Kasumi-1 (cell line): ENCODE results near the gene AIF1.
A peak's percentile ranks its signal among the peaks of the same experiment; 100 is the strongest.
"Not testable (repeated sequence)": the region's sequence is repeated elsewhere in the genome, so short reads cannot be mapped to it uniquely, and the experiment has no call there.

ENCODE experiments used
- DNase-seq, 2 experiments: peaks; one replicate each; lab custom pipeline; 2025; lab: John Stamatoyannopoulos, UW

Gene AIF1

DNA sequence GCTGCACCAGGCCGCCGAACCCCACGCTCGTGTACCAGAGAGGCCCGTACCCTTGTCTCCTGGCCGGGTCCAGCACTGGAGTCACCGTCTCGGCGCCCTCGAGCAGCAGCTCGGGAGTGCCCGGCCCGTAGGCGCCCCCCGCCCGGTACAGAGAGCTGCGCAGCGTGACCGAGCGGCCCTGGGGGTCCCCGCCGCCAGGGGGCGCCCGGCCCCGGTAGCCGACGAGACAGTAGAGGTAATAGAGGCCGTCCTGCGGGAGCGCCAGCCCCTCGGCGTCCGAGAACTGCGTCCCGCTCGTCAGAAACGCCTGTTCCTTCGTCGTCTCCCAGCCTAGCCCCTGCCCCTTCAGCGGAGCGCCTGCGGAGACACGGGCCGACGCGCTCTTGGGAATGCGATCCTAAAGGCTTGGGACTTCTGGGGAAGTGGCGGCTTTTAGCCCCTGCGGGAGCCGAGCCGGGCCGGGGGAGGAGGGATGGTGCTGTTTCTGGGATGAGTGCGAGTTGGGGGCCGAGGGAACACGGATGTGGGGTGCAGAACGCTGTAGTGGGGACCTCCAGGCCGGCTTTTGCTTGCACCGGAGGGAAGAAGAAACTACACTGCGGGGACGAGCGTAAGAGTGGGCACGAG is 34.1 kb upstream of the AIF1 start:
- DNase-seq: peak; percentile 77 to 79

DNA sequence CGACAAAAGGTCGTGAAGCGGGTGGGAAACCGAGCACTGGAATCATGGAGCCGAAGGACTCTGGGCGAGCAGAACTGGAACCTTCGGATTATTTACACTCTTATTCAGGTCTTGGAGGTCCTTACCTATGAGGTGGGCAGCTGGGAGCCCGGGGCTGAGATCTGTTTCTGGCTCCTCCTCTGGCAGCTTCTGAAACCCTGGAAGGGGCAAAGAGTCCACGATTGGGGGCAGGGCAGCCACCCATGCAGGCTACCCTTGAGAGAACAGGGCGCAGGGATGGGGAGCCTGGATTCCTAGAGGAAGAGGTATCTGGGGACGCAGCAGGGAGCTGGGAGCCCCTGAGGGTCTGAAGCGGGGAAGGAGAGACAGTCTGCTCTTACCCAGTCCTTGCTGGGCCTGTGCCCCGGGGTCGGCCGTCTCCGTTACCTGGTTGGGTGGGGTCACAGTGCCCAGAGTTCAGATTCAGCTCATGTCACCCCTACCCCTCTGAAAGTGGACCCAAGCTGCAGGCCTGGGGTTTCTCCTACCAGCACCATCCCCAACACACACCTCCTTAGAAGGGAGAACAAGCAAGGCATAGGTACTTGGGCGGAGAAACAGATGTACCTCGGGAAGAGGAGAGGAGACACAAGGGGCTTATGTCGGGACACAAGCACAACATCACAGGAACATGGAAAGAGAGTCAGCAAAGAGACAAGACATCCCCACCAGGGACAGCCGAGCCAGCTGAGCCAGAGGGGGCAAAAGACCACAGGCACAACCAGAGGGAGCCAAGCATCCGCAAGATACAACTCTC is 33.4 kb upstream of the AIF1 start:
- no peak for DNase-seq

DNA sequence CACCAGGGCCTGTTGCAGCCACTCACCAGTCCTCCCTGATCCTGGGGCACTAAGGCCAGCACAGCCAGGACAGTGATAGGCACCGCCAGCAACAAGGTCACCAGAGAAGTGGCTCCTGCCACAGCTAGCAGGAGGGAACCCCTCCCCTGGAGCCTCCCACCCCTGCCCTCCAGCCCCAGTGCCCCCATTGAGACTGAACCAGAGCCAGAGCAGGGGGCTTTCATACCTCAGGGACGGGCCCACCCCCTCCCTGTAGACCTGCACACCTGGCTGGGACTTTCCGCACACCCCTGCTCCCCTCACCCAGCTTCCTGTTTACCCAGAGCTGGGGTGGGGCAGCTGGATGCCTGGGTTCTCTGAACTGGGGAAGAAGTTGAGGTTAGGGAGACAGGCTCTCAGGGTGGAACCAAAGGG is 32.8 kb upstream of the AIF1 start, which contains the start of gene LTB:
Gene LTB (minus strand): TSS at position 195 of the 414 bp plus-strand sequence. CDS start 7 bp downstream, at position 188.
- no peak for DNase-seq

DNA sequence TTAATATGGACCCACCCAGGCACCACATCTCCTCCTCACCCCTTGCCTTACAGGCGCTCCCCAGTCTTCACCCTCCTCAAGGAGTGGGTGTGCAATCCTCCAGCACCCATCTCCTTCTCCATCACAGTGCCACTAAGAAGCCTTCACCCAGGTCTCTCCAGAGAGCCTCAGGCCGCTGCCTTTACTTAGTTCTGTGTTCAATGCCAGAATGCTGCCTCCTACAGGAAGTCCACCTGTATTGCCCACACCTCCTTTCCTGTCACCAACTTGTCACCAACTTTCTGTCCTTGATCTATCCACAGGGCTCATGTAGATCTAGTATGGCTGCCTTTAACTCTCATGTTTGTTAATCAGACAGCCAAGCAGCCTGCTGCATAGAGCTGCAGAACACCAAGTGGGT is 29.5 kb upstream of the AIF1 start:
- DNase-seq: peak; percentile 60 to 63

DNA sequence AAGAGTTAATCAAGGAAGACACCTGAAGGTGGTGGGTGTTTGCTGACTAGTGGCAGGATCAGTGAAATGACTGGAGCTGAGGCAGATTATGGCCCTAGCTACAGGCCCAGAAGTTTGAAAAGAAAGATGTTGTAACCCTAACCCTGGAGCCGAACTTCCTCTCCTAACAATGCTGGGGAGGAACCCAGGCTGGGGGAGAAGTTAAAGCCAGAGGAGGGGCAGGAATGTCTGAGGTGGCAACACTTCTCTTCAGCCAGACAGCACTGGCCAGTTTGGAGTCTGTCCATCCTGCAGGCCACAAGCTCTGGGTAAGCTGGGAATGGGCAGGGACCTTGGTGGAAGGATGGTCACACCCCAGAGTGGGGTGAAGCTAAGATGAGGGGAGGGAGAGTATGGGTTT is 29.0 kb upstream of the AIF1 start, which contains the start of gene LST1:
Gene LST1 (plus strand): TSS at position 270 of the 400 bp plus-strand sequence. CDS start 1,023 bp downstream, outside the sequence.
- peak; percentile 90 to 93 for DNase-seq

DNA sequence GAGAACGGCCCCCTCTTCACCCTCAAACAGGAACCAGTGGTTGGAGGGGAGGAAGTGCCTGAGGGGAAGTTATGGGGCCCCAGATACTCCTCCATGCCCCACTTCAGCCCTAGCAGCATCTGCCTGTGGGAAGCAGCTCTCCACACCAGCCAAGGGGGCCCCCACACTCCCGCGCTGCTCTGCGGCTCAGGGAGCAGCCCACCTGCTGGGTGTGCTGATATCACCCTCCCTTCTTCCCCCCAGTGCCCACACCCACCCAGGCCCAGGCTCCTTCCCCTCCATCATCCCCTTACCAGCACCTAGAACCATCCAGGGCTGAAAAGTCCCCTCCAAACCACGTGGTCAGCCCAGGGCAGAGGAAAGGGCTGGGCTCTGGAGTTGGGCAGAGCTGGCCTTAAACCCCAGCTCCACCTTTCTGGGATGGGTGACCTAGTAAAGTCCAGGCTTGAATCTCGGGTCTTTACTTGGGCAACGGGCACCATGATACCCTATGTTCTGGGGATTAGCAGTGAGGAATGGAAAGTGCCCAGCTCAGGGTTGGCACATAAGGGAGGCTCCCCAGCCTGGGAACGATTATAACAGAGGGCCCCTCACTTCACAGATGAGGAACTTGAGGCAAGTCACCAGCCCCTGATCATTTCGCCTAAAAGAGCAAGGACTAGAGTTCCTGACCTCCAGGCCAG is 28.3 kb upstream of the AIF1 start:
- DNase-seq: peak; percentile 94 to 96

DNA sequence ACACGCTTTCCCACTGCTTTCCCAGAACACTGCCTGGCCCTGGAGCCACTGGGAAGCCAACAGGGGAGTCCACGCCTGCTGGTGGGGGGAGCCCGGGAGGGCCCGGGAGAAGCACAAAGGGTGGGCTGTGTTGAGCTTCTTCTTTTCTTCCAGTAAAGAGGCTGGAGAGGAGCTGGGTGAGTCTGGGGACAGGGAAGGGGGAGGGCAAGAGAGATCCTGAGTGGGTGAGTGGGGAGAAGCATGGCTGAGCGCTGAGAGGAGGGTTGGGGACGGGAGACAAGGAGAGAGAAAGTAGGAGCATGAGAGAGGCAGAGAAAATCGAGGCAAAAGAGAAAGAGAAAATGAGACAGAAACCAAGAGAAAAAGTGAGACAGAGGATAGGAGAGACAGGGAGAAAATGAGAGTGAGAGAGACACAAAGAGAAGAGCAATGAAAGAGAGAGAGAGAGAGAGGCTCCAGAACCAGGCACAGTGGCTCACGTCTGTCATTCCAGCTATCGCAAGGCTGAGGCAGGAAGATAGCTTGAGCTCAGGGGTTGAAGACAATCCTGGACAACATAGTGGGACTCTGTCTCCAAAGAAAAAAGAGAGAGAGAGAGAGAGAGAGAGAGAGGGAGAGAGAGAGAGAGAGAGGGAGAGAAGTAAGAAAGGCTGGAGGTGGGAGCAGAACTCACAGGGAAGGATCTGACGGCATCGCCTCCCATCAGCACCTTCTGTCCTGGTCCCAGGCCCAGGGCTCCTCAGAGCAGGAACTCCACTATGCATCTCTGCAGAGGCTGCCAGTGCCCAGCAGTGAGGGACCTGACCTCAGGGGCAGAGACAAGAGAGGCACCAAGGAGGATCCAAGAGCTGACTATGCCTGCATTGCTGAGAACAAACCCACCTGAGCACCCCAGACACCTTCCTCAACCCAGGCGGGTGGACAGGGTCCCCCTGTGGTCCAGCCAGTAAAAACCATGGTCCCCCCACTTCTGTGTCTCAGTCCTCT is 26.9 kb upstream of the AIF1 start:
- DNase-seq: no peak

DNA sequence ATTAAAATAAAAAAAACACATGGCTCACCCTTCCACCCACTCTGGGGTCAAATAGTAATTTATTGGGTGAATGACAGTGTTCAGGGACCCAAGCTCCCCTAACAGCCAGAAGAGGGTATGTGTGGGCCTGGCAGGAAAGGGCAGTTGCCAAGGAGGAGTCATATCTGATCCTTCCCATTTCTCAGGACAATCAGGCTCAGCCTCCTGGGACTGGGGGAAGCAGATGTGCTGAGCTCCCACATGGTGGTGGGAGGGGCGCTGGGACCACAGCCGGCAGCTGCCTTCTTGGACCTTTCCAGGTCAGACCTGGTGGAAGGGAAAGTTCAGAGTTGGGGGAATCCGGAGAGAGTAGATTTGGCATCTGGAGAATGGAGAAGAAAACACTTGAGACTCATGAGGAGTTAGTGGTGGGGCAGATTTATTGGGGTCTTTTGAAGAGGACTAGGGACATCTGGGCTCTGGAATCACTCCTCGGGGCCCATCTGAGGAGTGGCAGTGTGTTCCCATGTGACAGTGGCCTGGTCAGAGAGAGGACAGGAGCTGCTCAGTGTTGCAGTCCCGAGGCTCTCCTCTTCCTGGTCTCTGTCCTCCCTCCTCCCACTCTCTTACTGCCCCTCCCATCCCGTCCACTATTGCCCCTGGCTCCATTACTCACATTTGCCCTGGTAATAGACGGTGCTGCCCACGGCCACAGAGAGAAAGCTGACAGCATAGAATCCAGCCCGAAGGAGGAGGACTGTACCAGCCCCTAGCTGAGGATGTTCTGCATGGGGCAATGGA is 26.0 kb upstream of the AIF1 start:
- no peak for DNase-seq

DNA sequence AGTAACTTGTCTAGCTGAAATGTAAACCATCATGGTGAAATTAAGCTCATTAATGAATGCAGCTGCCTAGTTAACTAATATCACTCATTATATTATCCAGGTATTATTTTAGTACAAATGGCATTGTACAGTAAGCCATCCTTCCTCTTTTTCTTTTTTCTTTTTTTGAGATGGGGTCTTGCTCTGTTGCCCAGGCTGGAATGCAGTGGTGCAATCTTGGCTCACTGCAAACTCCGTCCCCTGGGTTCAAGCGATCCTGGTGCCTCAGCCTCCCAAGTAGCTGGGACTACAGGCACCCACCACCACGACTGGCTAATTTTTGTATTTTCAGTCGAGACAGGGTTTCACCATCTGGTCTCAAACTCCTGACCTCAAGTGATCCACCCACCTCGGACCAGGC is 24.3 kb upstream of the AIF1 start:
- DNase-seq: not testable (repeated sequence)

DNA sequence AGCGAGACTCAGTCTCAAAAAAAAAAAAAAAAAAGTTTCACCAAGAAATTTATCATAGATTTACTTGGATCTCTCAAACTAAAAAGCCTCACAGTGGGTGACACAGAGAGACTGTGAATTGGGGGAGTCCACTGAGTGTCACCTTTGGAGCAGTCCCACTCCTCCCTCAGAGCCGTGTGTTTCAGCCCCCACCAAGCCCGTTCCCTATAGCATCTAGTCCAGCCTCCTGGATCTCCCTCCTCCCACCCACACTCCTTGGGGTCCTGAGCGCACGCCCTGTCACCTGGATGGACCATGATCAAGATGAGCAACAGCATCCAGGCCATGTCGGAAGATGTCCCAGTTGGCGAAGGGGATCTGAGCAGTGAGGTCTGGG is 22.6 kb upstream of the AIF1 start:
- DNase-seq: no peak

DNA sequence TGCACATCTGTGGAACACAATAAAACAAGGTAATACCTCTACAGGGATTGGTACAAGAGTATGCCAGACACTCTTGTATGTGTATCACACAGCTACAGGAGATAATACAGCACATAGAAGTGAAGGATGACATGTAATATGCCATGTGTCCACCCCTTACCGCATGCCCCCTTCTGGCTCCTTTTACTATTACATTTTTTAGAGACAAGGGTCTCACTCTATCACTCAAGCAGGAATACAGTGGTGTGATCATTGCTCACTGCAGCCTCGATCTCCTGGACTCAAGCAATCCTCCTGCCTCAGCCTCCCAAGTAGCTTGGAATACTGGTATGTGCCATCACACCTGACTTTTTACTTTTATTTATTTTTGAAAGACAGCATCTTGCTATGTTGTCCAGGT is 18.0 kb upstream of the AIF1 start:
- DNase-seq: peak; percentile 76 to 89

DNA sequence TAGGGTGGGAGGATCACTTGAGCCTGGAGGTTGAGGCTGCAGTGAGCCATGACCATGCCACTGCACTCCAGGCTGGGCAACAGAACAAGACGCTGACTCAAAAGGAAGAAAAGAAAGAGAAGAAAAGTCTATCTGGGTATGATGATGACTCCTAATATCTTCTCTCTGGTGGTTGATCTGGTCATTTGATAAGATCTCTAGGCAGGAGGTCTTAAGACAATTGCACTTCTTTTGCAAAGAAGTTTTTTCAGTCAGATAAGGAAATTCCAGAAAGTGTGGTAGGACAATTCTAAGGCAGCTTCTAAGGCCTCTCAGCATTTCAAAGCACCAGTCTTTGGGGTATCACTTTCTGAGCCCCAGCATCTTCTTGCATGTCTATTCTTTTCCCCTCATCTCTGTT is 7.7 kb upstream of the AIF1 start:
- no peak for DNase-seq

DNA sequence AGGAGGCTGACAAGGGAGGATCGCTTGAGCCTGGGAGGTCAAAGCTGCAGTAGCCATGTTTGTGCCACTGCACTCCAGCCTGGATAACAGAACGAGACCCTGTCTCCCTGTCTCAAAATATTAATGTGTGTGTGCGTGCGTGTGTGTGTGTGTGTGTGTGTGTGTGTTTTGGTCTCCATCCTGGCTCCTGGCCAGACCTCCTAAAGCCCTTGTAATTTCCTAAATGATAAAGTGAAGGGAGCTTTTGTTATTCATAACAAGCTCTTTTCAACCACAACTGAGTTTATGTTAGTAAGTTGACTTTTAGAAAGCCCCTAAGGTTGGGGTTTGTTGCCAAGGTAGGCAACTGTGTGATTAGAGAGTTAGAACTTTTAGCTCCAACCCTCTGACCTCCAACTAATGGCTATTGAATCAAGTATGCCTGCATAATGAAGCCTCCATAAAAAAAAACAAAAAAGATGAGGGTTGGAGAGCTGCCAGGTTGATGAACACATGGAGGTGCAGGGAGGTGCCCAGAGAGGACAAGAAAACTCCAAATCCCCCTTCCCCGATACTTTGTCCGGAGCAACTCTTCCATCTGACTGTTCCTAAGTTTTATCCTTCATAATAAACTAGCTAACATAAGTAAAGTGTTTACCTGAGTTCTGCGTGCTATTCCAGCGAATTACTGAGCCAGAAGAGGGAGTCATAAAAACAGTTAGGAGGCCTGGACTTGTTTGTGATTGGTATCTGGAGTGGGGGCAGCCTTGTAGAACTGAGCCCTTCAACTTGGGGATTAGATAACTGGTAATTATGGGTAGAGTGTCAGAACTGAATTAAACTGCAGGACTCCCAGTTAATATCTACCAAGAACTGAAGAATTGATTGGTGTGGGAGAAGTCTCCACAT is 5.3 kb upstream of the AIF1 start:
- DNase-seq: no peak

DNA sequence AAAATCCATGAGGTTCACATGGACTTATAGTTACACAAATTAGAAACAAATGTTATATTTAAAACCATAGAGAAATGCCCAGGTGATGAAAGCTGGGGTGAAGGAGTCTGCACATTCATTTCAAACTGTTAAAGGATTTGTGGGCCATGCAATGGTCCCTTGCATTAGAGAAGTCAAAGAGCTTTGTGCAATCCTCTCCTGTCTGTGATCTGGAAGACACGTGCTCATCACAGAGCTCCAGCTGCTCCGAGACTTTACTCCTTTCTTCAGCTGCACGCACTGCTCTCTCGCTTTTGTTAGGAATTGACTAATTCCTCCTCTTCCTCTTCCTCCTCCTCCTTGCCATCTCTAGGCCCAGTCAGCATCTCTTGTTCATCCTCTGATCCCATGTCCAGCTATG is 4.1 kb upstream of the AIF1 start:
- no peak for DNase-seq

DNA sequence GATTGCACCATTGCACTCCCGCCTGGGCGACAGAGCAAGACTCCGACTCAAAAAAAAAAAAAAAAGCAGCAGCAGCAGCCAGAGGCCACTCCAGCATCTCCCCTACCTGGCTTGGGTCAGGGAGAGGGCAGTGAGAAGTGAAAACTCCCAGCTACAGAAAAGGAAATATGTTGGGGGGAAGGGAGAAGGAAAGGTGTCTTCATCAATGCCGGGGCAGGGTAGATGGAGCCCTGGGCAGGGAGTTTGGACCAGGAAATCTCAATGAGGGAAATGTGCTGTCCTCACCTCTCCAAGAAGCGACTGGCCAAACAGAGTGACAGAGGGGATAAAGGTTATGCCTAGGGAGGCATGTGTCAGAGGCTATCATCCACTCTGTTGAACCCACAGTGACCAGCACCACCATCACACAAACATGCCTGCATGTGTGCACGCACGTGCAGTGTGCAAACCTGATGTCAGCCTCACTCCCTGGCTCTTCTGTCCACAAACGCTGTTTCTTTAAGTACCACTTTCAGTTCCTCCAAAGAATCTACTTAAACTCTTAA is 887 bp upstream of the AIF1 start:
- peak in 1 of 2 experiments; percentile 33 for DNase-seq

DNA sequence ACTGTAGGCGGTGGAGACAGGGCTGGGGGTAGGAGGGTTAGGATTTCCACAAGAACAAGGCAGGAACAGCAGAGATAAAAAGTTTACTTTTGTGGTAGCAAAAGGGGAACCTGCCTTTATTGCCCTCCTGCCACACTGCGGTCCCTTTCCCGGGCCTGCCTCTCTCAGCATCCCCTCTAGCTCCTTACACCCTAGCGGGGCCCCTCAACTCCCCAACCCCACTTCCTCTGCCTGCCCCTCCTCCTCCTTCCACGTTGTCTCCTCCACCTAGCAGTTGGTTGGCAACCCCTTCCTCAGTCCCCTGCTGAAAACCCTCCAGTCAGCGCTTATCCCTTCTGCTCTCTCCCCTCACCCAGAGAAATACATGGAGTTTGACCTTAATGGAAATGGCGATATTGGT is 714 bp downstream of the AIF1 start:
- peak; percentile 97 to 98 for DNase-seq

DNA sequence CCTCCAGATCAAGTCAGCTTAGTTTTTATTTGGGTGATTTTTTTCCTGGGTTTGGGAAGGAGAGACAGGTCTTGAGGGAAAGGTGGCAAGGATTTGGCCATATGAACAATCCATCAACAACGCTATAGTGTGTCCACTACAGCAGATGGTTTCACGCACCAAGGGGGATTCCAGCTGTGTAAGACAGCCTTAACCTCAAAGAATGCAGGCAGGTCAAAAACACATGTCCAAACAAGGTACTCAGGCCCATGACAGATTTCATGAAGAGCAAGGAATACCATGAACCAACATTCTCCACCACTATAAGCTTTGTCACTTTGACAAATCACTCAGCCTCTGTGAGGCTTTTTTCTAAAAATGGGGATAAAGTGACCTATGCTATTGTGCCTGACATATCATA is 2.0 kb downstream of the AIF1 start:
- DNase-seq: no peak

DNA sequence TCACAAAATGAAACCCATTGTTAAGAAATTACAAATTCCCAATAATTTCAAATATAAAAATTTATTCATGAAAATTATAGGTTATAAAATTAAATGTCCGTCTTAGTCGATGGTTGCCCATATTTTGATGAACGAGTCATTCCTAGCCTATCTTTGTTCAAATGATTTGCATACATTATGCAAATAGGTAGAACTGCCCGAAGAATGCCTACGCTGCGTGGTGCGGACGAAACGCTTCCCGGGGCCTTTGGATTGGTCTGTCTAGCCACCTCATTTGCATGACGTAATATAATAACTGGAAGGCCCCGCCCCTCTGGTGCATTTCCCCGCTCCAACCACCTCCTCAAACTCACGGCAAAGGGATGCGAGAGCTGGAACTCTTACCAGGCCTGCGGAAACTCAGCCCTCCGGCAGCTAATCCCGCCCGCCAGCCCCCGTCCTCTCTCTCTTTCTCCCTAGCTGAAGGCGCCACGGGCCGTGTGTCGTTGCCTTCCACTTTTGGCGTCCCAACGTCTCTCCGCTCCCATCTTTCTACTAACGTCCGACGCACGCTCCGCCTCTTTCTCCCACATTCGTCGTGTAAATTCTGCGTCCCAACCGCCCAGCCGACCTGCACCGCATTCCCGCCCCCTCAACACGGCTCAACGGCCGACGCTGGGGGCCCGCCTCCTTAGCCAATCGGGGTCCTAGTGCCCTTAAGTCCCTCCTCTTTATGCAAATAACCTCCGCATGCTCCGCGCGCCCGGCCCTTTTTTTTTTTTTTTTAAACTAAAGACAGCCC is 5.0 kb downstream of the AIF1 start:
- peak; percentile 99 for DNase-seq
